Endothelial cell of umbilical vein (primary cell): Measurements from ENCODE around the gene IGSF11.

ENCODE experiments used
- EZH2 ChIP-seq: IDR thresholded peaks from 2 replicates; pipeline ENCODE4 v1.6.1; 2012; ENCODE audit warnings: borderline replicate concordance, low read depth, mild to moderate bottlenecking, moderate library complexity, low read length, inconsistent platforms; ENCODE audit not compliant: severe bottlenecking
- FOS ChIP-seq: IDR thresholded peaks from 2 replicates; pipeline ENCODE4 v1.6.1; 2011; ENCODE audit warnings: mild to moderate bottlenecking, low read length, moderate library complexity, borderline replicate concordance; ENCODE audit not compliant: insufficient read depth
- JUN ChIP-seq: IDR thresholded peaks from 2 replicates; pipeline ENCODE4 v1.6.1; 2011; ENCODE audit warnings: borderline replicate concordance, low read depth; ENCODE audit not compliant: insufficient read length, insufficient read depth
- POLR2A ChIP-seq: IDR thresholded peaks from 2 replicates; pipeline ENCODE4 v1.6.1; 2012; ENCODE audit warnings: low read depth, mild to moderate bottlenecking, control low read depth, low read length
- POLR2AphosphoS5 ChIP-seq: IDR thresholded peaks from 2 replicates; pipeline ENCODE4 v1.6.1; 2012; ENCODE audit warnings: low read depth, mild to moderate bottlenecking, control low read depth, low read length, moderate library complexity; ENCODE audit not compliant: insufficient read depth
- TF ChIP-seq, protein P1 (sequence below), 2 donors: IDR thresholded peaks; 1 replicate in 1 of 2; 2 replicates in 1 of 2; pipeline ENCODE4 v1.5.1; 2011; ENCODE audit warnings: low read length in 2 of 2, mild to moderate bottlenecking in 2 of 2, moderate library complexity in 2 of 2, control low read depth in 1 of 2, inconsistent platforms in 1 of 2, low read depth in 1 of 2; ENCODE audit not compliant: insufficient read depth in 1 of 2; ENCODE audit errors: extremely low read depth in 1 of 2
- TF ChIP-seq, protein P2 (sequence below): IDR thresholded peaks from 2 replicates; pipeline ENCODE4 v1.6.1; 2011; ENCODE audit not compliant: insufficient read depth, insufficient read length

DNA sequence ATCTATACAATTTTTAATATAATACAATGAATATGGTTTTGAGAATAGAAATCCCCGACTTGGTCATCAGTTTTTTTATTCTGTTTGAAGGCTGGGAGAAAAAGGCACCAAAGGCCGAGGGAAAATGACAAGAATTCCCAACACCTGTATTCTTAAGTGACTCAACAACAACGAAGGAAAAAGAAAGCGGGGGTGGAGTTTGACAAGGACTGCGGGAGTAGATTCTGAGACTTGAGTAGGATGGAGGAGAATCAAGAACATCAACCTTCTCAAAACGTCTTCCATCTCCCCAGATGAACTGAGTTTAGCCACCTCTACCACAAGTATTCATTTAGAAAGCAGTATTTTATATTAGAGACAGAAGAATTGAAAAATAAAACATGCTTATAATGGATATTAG lies 107.2 kb downstream of the IGSF11 start:
- TF ChIP-seq EZH2: no peak
- no peak for TF ChIP-seq JUN
- TF ChIP-seq, protein P1, sequence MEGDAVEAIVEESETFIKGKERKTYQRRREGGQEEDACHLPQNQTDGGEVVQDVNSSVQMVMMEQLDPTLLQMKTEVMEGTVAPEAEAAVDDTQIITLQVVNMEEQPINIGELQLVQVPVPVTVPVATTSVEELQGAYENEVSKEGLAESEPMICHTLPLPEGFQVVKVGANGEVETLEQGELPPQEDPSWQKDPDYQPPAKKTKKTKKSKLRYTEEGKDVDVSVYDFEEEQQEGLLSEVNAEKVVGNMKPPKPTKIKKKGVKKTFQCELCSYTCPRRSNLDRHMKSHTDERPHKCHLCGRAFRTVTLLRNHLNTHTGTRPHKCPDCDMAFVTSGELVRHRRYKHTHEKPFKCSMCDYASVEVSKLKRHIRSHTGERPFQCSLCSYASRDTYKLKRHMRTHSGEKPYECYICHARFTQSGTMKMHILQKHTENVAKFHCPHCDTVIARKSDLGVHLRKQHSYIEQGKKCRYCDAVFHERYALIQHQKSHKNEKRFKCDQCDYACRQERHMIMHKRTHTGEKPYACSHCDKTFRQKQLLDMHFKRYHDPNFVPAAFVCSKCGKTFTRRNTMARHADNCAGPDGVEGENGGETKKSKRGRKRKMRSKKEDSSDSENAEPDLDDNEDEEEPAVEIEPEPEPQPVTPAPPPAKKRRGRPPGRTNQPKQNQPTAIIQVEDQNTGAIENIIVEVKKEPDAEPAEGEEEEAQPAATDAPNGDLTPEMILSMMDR (IDR thresholded peaks at IDR 0.05; ENCODE audit: extremely low read depth in 1 of 2, insufficient read depth in 1 of 2, low read depth in 1 of 2, low read length in 2 of 2): no peak
- no peak for TF ChIP-seq POLR2A
- no peak for TF ChIP-seq POLR2AphosphoS5
- TF ChIP-seq, protein P2, sequence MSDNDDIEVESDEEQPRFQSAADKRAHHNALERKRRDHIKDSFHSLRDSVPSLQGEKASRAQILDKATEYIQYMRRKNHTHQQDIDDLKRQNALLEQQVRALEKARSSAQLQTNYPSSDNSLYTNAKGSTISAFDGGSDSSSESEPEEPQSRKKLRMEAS: no peak
- no peak for TF ChIP-seq FOS
